ENCODE measurements around the gene FLAD1.
A peak's percentile ranks its signal among the peaks of the same experiment; 100 is the strongest.

The FLAD1 gene

DNA sequence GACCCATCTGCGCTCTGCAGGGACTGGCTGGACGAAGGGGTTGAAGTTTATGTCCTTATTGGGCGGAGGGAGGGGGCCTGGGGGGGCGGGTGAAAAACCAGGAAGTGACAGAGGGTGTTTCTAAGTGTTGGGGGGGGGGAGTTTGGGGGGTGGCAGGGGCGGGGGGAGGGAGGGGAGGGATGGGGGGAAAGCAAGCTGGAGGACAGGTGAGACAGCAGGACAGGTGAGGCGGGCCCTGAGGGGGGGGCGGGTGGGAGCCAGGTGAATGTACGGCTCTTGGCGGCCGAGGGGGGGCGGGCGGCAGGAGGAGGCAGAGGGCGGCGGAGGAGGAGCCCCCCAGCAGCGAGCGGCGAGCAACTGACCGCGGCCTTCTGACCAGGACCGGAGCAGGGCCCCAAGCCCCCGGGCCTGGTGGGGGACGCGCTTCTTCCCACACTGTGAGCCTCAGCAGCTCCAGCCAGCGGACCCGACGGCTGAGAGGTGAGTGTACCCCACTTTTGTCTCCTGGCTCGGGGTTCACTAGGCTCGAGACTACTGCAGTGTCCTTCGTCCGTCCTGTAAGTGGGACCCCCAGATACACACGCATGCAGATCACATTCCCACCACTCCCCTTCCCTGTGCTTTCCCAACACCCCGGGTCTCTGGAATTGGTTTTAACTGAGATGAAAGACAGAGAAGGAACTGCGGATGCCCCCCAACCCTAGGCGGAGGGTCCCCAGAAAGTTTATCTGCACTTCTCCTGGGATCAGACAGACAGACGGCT lies 19.5 kb downstream of the FLAD1 start, which contains the start of gene ZBTB7B:
Gene ZBTB7B, plus strand, starts transcription at position 339 of the 763 bp plus-strand sequence. CDS start 11,859 bp downstream, outside the sequence.
- DNase-seq (ENCODE audit: low read depth in 3 of 3) = no peak

DNA sequence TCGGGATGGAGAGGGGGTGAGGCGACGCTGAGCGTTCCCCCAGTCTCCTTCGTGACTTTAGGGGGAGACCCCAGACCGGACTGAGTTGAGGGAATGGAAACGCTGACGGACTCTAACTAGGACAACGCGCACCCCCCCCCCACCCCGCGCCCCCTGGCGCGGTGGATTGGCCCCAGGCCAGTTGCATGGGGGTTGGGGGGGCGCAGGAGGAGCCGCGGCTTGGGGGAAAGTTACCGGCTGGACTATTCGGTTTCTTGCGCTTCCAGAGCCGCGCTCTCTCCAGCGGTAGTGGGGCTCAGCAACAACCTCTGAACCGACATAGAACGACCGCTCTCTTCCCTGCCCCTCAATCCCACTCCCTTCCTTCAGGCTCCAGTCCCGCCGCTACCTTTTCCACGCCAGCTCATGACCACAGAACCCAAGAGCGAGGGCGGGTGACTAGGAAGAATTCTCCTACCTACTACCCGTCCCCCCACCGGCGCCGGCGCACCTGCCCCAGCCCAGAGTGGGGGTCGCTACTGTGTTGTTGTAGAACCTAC lies 20.2 kb downstream of the FLAD1 start:
- no peak for DNase-seq (ENCODE audit: low read depth in 3 of 3)

DNA sequence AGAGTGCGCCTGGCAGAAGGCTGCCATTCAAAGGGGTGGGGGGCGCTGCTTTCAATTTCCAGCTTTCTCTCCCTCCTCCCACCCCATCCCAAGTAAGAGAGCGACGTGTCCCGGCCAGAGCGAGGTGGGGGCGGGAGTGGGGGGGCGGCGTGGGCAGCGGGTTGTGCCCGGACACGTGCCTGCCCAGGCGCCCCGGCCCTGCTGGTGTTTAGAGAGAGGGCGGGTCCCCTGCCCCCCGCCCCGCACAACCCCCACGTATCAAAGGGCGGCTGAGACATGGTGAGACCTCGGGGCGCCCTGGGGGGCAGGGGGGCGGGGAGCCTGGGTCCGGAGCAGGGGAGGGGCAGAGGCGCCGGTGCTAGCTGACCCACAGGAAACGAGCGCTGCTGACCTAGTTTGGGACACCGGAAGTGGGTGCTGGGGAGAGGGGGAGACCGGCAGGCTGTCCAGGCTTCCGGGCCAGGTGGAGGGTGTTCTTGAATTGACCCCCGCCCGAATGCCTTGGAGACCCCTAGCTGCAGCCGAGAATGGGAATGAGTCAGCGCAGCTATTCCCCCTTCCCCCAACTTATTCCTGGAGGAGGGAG lies 20.7 kb downstream of the FLAD1 start:
- no peak for DNase-seq (ENCODE audit: low read depth in 3 of 3)

DNA sequence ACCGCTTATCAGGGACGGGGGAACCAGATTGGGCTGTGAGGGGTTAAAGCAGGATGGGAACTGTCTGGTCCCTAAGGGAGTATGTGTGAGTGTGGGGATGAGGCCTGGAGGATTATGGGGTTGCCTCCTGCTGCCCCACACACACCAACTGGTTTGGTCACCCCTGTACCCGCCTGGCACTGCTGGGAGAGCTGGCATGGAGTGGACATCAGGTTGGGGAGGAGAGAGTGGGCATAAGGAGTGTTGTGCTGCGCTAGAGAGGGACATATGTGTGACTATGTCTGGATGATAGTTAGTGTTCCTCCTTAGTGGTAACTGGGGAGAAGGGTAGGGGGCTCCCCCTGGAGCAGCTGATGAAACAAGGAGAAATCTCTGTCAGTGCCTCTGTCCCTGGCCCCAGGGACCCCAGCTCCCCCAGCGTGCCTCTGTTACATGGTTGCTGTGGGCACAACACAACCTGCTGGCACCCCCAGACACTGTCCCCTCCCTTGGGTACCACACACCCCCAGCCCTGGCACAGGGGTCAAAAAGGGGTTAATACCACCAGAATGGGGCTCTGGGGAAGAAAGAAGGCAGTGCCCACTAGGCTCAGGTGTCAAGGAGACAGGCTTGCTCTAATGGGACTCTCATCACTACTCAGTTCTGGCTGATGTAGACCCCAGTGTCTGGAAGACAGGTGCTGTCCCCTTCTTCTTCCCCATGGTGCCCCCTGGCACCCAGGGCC lies 21.4 kb downstream of the FLAD1 start:
- no peak for DNase-seq (ENCODE audit: low read depth in 3 of 3)

DNA sequence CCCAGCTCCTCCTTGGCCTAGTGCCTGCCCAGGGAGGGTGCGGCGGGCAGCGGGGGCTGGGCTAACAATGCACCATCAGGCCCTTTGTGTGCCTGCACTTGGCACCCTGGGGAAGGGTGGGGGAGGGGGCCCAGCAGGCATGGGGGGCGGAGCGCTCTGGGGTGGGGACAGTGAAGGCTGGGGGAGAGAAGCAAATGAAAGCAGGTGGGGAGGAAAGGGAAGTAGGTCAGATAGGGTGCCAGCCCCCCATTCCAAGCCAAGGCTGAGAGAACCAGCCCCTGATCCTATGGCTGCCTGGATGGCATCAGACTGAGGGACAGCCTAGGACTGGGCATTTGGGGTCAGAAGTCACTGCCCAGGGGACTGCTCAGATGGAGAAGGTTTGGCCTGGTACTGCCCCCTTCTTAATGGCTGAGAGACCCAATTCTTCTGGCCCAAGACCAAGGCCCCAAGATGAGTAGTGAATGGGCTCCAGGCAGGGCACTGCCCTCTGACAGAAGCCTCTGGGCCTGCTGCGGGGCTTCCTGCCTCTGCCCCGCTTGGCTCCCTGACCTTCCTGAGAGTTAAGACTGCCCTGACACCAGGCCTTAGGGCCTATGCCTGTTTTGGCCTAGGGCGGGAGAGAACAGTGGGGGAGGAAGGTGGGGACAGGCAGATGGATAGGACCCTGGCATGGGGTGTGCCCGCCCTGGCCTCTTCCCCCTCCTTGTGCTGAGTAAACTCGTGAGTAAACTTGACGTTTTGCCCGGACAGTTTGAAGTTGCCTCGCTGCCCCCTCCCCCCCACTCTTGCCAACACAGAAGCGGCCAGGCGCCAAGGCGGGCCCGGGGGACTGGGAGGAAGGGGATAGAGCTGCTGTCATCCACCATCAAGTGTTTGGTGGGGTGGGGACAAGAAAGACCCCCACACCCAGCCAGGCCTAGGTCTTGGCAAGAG lies 22.2 kb downstream of the FLAD1 start:
- DNase-seq (ENCODE audit: low read depth in 3 of 3) = no peak

DNA sequence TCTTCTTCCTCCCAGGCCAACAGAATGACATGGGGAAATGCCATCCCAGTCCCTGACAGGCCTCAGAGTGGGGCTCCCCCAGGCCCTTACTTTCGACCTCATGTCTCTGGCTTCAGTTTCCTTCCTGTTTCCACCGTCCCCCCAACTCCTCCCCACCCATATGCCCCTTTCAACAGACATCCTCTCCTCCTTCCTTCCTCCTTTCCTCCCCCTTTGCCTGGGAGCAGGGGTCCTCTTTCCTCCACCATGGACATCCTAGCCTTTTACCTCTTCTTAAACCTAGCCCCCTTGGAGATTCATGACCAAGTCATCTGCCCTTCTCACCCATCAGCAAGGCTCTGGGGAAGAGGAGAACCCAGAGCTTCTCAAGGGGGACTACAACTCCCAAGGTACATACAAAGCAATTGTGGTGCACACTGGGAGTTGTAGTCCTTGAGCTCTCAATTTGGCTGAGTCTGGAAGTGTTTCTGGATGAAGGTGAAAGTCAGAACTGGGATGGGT lies 23.5 kb downstream of the FLAD1 start:
- DNase-seq (ENCODE audit: low read depth in 3 of 3) = no peak

DNA sequence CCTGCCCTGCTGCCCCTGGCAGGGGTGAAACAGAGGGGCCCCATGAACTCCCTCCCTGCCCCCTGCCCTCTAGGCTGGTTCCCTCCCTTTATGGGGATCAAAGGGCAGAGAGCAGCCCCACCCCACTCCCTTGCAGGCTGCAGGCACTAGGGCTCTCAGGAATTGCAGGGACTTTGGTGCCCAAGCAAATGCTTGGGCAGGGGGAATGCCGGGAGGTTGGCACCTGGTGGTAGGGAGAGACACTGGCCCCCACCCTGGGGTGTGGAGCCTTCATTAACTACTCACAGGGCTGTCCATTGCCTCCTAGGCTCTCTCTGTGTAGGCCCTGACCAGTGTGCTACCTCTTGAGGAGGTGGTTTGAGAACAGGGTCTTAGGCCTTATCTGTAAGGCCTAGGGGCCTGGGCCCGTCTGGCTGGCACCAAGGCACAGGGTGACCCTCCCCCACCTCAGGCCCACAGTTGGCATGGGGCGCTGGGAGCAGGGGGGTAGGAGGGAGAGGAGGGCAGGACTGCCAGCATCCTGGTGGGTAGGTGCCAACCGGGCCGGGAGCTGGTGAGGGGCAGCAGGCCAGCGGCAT lies 24.2 kb downstream of the FLAD1 start:
- DNase-seq (ENCODE audit: low read depth in 3 of 3) = no peak

DNA sequence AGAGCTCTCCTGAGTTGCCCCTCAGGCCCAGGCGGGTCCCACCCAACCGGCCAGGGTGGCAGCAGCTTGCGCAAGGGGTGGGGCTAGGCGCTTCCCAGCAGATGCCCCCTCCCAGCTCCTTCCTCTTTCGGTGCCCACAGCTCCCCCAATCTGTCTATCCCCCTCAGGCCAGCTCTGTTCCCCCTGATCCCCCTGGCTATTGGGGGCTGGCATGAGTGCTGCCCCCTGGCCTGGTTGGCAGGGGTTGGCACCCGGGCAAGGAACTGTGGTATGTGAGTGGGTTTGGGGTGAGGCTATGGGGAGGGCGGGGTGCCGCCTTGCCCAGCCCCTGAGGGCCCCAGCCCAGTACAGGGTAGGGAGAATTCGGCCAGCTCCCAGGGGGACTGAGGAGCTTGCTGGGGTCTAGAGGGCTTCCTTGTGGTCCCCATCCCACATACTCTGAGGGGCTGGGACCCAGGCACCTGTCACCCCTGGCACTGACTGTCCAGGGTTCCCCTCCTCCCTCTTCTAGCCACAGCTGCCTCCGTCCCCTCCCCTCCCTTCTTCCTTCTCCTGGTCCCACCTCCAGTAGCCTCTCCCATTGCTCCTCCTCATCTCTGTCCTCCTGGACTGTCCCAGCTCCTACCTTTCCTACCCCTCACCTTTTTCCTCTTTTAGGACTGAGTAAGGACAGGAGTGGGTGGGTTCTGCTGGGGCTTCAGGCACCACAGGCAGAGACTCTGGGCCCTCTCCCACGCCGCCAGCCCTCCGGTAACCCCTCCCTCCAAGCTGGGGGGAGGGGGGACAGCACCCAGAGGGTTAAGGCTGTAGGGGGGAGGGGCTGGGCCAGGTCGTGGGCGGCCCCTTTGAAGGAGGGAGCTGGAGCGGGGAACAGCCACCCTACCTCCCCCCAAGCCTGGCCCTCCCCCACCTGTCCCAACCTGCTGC lies 25.1 kb downstream of the FLAD1 start:
- DNase-seq (ENCODE audit: low read depth in 3 of 3) = peak; percentile 61 to 92 (median 64)

DNA sequence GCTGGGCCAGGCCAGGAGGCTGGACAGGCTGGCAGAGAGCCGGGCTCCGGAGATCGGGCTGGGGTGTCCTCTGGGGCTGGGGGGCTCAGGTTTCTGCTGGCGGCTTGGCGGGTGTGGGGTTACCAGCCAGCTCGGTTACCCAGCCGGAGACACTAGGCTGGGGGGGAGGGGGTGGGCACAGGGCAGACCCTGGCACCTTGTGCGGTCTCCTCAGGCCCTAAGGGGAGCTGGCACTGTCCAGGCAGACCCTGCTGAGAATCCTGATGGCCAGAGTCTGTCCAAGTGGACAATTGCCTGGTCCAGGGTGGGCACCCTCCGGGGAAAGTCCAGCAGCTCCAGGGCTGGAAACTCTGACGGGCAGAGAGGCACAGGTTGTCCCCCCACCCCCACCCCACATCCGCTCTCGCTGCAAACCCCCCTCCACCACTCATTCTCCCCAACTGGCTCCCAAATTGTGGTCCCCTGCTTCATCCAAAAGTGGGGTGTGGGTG lies 26.1 kb downstream of the FLAD1 start:
- DNase-seq (ENCODE audit: low read depth in 3 of 3) = no peak

DNA sequence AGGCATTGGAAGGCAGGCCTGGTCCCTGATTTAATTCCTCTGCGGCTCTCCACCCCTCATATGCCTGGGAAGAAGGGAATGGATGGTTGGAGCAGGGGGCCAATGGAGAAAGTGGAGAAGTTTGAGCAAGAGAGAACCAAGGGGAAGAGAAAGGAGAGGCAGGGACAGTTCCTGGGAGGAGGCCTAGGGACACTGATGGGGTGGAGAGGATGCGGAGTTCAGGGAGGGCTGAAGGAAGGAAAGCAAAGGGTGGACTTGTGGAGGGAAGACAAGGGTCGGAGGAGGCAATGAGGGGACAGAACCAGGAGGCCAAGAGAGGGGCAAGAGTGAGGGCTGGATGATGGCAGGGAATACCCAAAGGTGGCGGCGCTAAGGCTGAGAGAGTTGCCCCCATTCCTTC lies 26.6 kb downstream of the FLAD1 start:
- no peak for DNase-seq (ENCODE audit: low read depth in 3 of 3)

DNA sequence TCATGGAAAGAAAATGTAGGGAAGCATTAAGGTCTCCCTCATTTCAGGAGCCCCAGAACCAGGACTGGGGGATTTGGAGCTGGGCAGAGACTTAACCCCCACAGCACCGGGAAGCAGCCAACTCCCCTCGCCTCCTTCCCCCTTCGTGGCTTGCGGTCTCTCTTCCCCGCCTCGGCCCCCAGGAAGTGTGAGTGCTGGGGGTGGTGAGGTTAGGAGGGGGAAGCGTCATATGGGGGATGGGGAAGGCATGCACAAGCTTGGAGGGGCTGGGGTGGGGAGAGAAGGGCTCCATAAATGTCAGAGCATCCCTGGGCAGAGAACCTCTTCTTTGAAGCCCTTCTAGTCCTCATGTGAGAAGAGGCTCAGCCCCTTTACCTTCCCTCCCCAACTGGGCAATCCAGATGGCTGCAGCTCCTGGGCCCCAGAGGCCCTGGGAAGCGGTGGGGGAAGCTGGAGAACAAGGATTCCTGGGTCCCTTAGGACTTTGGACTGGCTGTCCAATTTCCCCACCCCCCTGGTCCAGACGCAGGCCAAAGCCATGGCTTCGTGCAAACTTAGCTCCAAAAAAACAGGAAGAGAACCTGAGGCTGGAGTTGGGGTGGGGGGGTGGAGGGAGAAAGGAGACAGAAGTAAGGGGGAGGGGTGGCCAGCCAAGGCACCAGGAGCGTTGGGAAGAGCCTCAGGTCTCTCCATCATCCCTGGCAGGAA lies 27.2 kb downstream of the FLAD1 start:
- no peak for DNase-seq (ENCODE audit: low read depth in 3 of 3)

DNA sequence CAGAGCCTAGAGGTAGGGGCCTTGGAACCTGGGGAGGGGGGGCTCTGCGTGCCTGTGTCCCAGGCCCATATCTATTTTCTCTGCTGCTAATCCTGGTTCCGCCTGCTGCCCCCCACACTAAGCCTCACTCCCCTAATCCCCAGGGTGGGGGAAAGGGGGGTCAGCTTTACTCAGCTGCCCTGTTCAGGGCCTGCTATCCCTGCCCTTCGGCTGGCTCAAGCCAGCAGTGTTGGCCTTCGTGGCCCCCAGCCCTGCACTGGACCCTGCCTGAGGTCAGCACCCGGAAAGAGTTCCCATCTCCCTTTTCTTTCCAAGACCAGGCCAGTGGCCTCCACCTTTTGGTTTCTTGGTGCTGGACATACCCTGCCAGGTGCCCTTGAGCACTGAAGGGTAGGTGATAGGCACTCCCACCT lies 27.9 kb downstream of the FLAD1 start:
- no peak for DNase-seq (ENCODE audit: low read depth in 3 of 3)

DNA sequence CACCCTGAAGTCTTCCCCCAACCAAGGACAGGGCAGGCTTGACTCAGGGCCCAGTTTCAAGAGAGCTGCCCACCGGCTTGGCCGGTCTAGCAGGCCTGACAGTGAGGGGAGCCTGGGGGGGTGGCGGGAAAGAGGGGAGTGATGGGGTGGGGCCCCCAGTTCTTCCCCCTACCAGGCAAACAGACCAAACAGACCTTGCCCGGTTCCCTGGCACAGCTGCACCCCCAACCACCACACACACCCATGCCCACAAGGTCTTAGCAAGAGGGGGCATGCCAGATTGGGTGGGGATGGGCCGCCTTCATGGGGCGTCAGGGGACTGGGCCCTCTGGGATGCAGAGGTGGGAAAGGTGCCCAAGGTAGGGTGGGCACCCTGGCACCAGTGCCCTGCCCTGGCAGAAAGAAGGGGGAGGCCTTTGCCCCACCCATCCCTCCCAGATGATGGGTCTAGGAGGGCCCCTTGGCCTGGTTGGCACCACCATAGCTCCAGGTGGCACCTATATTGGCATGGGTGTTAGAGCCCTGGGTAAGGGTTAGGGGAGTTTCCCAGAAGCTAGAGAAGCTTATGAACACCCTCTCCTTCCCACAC lies 28.4 kb downstream of the FLAD1 start:
- no peak for DNase-seq (ENCODE audit: low read depth in 3 of 3)

DNA sequence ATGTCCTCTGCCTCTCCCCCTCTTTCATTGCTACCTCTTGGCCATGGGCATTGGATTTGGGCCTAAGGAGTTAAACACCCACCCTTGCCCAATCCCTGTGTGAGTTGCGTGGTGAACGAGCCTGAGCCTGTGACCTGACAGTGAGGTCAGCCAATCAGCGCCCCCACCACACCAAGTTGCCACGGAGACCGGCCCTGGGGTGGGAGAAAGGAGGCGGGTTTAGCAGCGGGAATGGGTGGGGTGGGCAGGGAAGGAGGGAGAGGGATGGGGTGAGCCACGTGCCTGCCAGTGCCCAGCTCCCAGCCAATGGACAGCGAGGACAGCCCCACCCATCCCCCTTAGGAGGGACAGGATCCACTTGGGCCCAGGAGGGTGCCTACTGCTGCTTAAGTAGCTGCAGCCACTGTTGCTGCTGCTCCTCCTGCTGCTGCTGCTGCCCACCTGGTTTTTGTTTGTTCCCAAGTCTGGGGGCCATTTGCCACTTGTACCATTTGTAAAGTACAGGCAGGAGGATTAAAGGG lies 28.9 kb downstream of the FLAD1 start:
- DNase-seq (ENCODE audit: low read depth in 3 of 3) = no peak

DNA sequence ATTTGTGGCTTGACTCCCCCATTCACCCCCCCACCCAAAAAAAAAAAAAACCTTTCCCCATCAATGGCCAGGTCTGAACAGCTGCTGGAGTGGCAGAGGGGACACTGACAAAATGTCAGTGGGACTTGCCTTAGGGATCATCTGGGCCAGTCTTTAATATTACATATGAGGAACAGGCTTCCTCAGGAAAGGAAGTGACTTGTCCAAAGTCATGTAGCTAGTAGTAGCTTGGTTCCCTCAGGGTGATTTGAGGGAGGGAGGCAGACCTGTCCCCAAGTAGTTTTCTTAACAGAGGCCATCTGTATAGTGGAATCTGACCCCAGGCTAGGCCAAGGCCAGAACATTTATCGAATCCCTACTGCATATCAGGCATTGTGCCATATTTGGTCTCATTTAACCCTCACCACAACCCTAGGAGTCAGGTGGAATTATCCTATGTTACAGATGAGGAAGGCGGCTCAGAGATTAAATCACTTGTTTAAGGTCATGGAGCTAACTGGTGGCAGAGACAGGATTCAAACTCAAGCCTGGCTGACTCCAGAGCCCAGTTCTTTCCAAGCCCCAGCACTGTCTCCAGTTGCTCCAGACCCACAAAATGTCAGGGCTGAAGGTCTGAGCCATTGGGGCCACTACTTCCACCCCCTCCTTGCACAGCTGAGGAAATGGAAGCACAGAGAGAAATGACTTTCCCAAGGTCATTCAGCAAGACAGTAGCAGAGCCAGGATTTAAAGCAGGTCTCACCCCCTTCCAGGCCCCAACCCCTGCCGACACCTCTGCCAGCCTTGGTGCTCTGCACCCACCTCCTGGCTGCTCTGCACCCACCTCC lies 29.8 kb downstream of the FLAD1 start:
- no peak for DNase-seq (ENCODE audit: low read depth in 3 of 3)

DNA sequence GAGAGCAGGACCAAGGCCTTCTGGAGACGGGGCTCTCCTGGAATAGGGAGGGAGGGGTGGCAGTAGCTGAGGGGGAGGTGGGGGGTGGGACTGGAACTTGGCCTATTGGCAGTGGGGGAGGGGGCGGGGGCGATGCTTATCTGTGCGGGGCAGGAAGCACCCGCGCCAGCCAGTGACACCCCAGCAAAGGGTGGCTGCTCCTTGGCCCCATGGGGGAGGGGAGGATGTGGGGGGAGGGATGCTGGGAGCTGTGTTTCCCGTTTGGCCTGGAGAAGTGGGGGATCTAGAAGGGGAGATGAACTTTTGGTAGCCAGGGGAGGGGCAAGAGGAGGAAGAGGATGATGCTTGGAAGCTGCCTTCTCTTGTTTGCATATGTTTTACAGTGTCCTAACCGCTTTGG lies 30.5 kb downstream of the FLAD1 start:
- no peak for DNase-seq (ENCODE audit: low read depth in 3 of 3)

DNA sequence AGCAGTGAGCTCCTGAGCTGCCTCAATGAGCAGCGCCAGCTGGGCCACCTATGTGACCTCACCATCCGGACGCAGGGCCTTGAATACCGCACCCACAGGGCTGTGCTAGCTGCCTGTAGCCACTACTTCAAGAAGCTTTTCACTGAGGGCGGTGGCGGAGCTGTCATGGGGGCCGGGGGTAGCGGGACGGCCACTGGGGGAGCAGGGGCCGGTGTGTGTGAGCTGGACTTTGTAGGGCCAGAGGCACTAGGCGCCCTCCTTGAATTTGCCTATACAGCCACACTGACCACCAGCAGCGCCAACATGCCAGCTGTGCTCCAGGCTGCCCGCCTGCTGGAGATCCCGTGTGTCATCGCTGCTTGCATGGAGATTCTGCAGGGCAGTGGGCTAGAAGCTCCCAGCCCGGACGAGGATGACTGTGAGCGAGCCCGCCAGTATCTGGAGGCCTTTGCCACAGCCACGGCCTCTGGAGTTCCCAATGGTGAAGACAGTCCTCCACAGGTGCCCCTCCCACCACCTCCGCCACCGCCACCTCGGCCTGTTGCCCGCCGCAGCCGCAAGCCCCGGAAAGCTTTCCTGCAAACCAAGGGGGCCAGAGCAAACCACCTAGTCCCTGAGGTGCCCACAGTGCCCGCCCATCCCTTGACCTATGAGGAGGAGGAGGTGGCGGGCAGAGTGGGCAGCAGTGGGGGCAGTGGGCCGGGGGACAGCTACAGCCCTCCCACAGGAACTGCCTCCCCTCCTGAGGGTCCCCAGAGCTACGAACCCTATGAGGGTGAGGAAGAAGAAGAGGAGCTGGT lies 31.8 kb downstream of the FLAD1 start:
- no peak for DNase-seq (ENCODE audit: low read depth in 3 of 3)
